ENCODE measurements around the gene CLSTN3.

- TF ChIP-seq CTCF (IDR thresholded peaks at IDR 0.05) = no peak
- TF ChIP-seq POLR2A (IDR thresholded peaks at IDR 0.05) = no peak
These were observed 45.3 kb downstream of the CLSTN3 start for GRCh38 chr12:7175493-7175892.
